GM13977 (cell line): ENCODE results near the gene OCIAD1.
"Not testable (repeated sequence)": the region's sequence is repeated elsewhere in the genome, so short reads cannot be mapped to it uniquely, and the experiment has no call there.

Experiments
- DNase-seq: peaks from one replicate; pipeline ENCODE4 v3.0.0; 2012; ENCODE audit warnings: low spot score
- CTCF ChIP-seq: IDR thresholded peaks from 2 replicates; pipeline ENCODE4 v1.5.1; 2012; ENCODE audit warnings: mild to moderate bottlenecking, control low read depth; ENCODE audit not compliant: insufficient read depth; ENCODE audit errors: extremely low read depth, missing control alignments
- in situ Hi-C: fragments of 300-500 bp; cut with MboI; formaldehyde crosslinking; loops from one replicate; pipeline ENCODE4 v1.12.0; 2022; ENCODE audit warnings: low sequenced_read_pairs, low pct_unique_long_range_greater_than_20kb, mixed read lengths, inconsistent platforms; ENCODE audit not compliant: unreplicated experiment

Gene OCIAD1

DNA sequence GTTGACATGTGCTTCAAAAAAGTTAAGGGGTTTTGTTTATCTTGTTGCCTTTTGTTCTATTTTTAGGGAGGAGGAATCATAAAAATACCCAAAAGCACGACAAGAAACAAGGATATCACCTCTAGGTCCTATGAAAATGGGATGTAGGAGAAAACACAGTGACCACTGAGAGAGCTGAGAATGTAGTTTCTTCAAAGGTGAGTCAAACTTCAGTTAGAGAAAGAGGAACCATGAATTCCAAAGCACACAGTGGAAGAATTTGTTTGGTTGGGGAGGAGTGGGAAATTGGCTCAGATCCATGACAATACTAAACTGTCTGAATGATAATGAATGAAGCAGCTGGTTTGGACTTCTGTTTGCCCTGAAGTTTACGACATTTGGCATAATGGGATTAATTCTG is 31.7 kb upstream of the OCIAD1 start:
- no peak for DNase-seq
- in situ Hi-C loops = no loop called here
- no peak for TF ChIP-seq CTCF

- DNase-seq, in situ Hi-C loops: not testable (repeated sequence)
These were observed 30.7 kb upstream of the OCIAD1 start for GRCh38 chr4:48800155-48800554.

- TF ChIP-seq CTCF = no peak
- no peak for DNase-seq
- in situ Hi-C loops = no loop called here
These were observed 29.7 kb upstream of the OCIAD1 start for GRCh38 chr4:48801016-48801715.

- in situ Hi-C loops = no loop called here
- no peak for DNase-seq
- TF ChIP-seq CTCF = no peak
These were observed 26.1 kb upstream of the OCIAD1 start for GRCh38 chr4:48804584-48805301.

DNA sequence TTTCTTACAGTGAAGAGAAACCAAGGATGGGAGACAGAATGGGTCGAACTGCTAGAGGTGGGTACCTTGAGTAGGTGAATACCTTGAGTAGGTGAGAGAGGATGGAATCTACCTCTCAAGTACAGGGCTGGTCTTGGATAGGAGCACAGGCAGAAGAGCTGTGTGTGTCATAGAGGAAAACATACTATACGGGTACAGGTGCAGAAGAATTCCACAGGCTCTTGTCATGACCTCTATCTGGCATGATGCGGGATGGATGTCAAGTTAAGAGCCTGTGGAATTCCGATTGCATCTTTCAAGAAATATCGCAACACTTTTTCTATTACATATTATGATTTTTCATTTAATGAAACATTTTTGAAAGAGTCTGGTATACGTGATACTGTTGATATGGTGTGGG is 18.0 kb upstream of the OCIAD1 start:
- in situ Hi-C loops = no loop called here
- TF ChIP-seq CTCF = no peak
- DNase-seq = no peak

DNA sequence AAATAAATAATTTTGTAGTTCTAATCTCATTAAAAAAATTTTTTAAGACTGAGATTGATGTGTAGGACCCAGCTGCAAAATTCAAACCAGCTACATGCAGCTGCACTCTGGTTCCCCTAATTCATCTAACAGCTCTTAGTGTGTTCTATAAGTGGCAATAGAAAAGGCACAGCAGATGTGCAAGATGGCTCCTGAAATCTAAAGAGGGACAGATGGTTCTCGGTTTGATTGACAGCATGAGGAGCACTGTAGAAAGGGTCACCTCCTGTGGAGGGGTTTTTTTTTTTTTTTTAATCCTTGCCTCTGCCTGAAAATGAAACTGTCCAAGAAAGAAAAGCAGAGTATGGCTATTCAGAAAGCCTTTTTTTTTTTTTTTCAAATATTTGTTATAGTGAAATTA is 16.9 kb upstream of the OCIAD1 start:
- in situ Hi-C loops = no loop called here
- TF ChIP-seq CTCF = no peak
- peak; percentile 43 for DNase-seq

GRCh38 chr4:48815483-48815882 is 15.4 kb upstream of the OCIAD1 start:
- peak; percentile 37 for DNase-seq
- no peak for TF ChIP-seq CTCF
- in situ Hi-C loops = no loop called here

DNA sequence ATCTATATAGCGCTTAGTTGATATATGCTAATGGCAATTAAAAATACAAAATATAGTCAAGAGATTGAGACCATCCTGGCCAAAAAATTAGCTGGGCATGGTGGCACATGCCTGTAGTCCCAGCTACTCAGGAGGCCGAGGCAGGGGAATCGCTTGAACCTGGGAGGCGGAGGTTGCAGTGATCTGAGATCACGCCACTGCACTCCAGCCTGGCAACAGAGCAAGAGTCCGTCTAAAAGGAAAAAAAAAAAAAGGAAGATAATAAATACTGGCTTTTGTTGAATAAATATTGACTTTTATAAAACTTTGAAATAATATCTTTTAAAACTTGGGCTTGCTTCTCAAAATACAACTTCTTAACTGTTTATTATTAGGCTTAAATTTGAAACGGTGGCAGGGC is 14.6 kb upstream of the OCIAD1 start:
- DNase-seq, in situ Hi-C loops: not testable (repeated sequence)
